ENCODE data around the gene NUTM1.

- TF ChIP-seq, protein P1, sequence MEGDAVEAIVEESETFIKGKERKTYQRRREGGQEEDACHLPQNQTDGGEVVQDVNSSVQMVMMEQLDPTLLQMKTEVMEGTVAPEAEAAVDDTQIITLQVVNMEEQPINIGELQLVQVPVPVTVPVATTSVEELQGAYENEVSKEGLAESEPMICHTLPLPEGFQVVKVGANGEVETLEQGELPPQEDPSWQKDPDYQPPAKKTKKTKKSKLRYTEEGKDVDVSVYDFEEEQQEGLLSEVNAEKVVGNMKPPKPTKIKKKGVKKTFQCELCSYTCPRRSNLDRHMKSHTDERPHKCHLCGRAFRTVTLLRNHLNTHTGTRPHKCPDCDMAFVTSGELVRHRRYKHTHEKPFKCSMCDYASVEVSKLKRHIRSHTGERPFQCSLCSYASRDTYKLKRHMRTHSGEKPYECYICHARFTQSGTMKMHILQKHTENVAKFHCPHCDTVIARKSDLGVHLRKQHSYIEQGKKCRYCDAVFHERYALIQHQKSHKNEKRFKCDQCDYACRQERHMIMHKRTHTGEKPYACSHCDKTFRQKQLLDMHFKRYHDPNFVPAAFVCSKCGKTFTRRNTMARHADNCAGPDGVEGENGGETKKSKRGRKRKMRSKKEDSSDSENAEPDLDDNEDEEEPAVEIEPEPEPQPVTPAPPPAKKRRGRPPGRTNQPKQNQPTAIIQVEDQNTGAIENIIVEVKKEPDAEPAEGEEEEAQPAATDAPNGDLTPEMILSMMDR (IDR thresholded peaks at IDR 0.05): no peak
- TF ChIP-seq POLR2A (IDR thresholded peaks at IDR 0.05): no peak
These were observed 16.3 kb downstream of the NUTM1 start for GRCh38 chr15:34359416-34359815.
